Keratinocyte (primary cell): ENCODE results near the gene ELAVL2. TPM values are rescaled to one million over a fixed set of nuclear protein-coding genes. Genes with fewer than 3 reads are reported as not detected.

Experiments
- DNase-seq: peaks from one replicate; pipeline ENCODE4 v3.0.0-alpha.2; 2011; ENCODE audit warnings: low read depth, missing footprints, low spot score
- FAIRE-seq: peaks from 2 replicates; lab custom pipeline; 2011; peaks lifted over from hg19 to GRCh38; lab: Jason Lieb, UNC
- H2AFZ ChIP-seq: 2 replicates; pipeline ENCODE4 v1.6.0; 2012; ENCODE audit warnings: low read length, control low read depth, inconsistent platforms; ENCODE audit not compliant: control insufficient read depth
- H3K27ac ChIP-seq: 2 replicates; pipeline ENCODE4 v1.5.1; 2011; ENCODE audit warnings: low read length; ENCODE audit not compliant: control insufficient read depth, insufficient read depth
- H3K27me3 ChIP-seq: 3 replicates; pipeline ENCODE4 v1.6.0; 2011; ENCODE audit warnings: low read length; ENCODE audit not compliant: control insufficient read depth, insufficient read depth; ENCODE audit errors: extremely low read depth
- H3K36me3 ChIP-seq, 2 experiments: 2 replicates in 1 of 2; 3 replicates in 1 of 2; pipeline ENCODE4 v1.5.1; 2011; ENCODE audit warnings: low read length in 2 of 2, mild to moderate bottlenecking in 1 of 2; ENCODE audit not compliant: control insufficient read depth in 2 of 2, insufficient read depth in 2 of 2; ENCODE audit errors: extremely low read depth in 1 of 2
- H3K4me1 ChIP-seq: 3 replicates; pipeline ENCODE4 v1.5.1; 2011; ENCODE audit warnings: low read length; ENCODE audit not compliant: control insufficient read depth, insufficient read depth; ENCODE audit errors: extremely low read depth
- H3K4me2 ChIP-seq: 3 replicates; pipeline ENCODE4 v1.6.0; 2011; ENCODE audit warnings: low read depth, low read length; ENCODE audit not compliant: control insufficient read depth, insufficient read depth; ENCODE audit errors: extremely low read depth
- H3K4me3 ChIP-seq, 3 experiments: fragments of 200-600 bp in 1 of 3; sonication (generic) in 1 of 3; 2 replicates in 2 of 3; 3 replicates in 1 of 3; pipeline ENCODE4 v1.5.1; 2011 to 2016; ENCODE audit warnings: low read length in 3 of 3, mild to moderate bottlenecking in 3 of 3, control low read depth in 2 of 3, inconsistent platforms in 1 of 3, low read depth in 1 of 3, mixed read lengths in 1 of 3, mixed run types in 1 of 3, moderate library complexity in 1 of 3; ENCODE audit not compliant: control insufficient read depth in 2 of 3, insufficient read depth in 2 of 3; ENCODE audit errors: extremely low read depth in 1 of 3
- H3K79me2 ChIP-seq: 2 replicates; pipeline ENCODE4 v1.6.0; 2012; ENCODE audit warnings: low read length; ENCODE audit not compliant: control insufficient read depth, insufficient read depth
- H3K9ac ChIP-seq: 3 replicates; pipeline ENCODE4 v1.6.0; 2011; ENCODE audit warnings: low read length; ENCODE audit not compliant: control insufficient read depth, insufficient read depth; ENCODE audit errors: extremely low read depth
- H3K9me1 ChIP-seq: 3 replicates; pipeline ENCODE4 v1.6.0; 2011; ENCODE audit warnings: low read length; ENCODE audit not compliant: control insufficient read depth, insufficient read depth; ENCODE audit errors: extremely low read depth
- H3K9me3 ChIP-seq: 2 replicates; pipeline ENCODE4 v1.5.1; 2012; ENCODE audit warnings: low read depth, low read length; ENCODE audit not compliant: control insufficient read depth
- H4K20me1 ChIP-seq: 3 replicates; pipeline ENCODE4 v1.6.0; 2011; ENCODE audit warnings: low read length; ENCODE audit not compliant: control insufficient read depth, insufficient read depth; ENCODE audit errors: extremely low read depth
- CTCF ChIP-seq, 3 experiments: IDR thresholded peaks in 1 of 3; conservative IDR thresholded peaks in 1 of 3; optimal IDR thresholded peaks in 1 of 3; 2 replicates in 2 of 3; 3 replicates in 1 of 3; pipeline versions ENCODE3 to v1.5.1; 2011; ENCODE audit warnings: low read length in 3 of 3, mild to moderate bottlenecking in 3 of 3, moderate library complexity in 2 of 3, control low read depth in 1 of 3, inconsistent platforms in 1 of 3; ENCODE audit not compliant: insufficient read depth in 2 of 3; ENCODE audit errors: extremely low read depth in 1 of 3
- EZH2 ChIP-seq: IDR thresholded peaks from one replicate; pipeline ENCODE4 v1.6.1; 2012; ENCODE audit warnings: inconsistent platforms, mild to moderate bottlenecking, low read length, moderate library complexity
- dilution Hi-C: fragments of 300-500 bp; cut with MboI; formaldehyde crosslinking; loops from one replicate; pipeline ENCODE4 v1.7.0; 2020; ENCODE audit warnings: low sequenced_read_pairs; ENCODE audit not compliant: extremely low pct_ligation_motif_present
- polyA plus RNA-seq, 5 experiments: library from polyadenylated mRNA; depleted of rRNA in 3 of 5; stranded (reverse) in 3 of 5; stranded (forward) in 1 of 5; unstranded in 1 of 5; fragments of >200 nt; gene quantifications; 1 replicate in 1 of 5; 2 replicates in 3 of 5; 3 replicates in 1 of 5; pipeline versions ENCODE4 v1.2.1 to v1.2.3, GENCODE V29; 2011 to 2012; ENCODE audit warnings: missing spikeins in 2 of 5, low read depth in 1 of 5, low replicate concordance in 1 of 5

The ELAVL2 gene
- polyA plus RNA-seq, 1 donor (not counting 4 experiments of a cell fraction or from before 2014, with no cell fraction given): 4.3 TPM

GRCh38 chr9:23662320-23662719, 163.7 kb downstream of the ELAVL2 start:
- Histone ChIP-seq H3K4me3 (no peak overlapping the region), H2AFZ (no peak overlapping the region), H3K36me3 (peaks cover 0 to 5% of the 10 kb centered on the region in 2 experiments), H3K4me2 (no peak overlapping the region), H3K27ac (no peak overlapping the region), H3K9me3 (no peaks in the 10 kb centered on the region), H3K9me1 (no peaks in the 10 kb centered on the region), H4K20me1 (no peaks in the 10 kb centered on the region), H3K4me1 (peaks cover 15% of the 10 kb centered on the region), H3K79me2 (no peaks in the 10 kb centered on the region), H3K27me3 (no peaks in the 10 kb centered on the region), H3K9ac (no peak overlapping the region)
- TF ChIP-seq CTCF (optimal IDR thresholded peaks at IDR 0.05 in 1 of 3, IDR thresholded peaks at IDR 0.05 in 1 of 3, conservative IDR thresholded peaks at IDR 0.05 in 1 of 3; ENCODE audit: extremely low read depth in 1 of 3, insufficient read depth in 2 of 3, low read length in 3 of 3) (no peak), EZH2 (no peak)
- FAIRE-seq (peak; percentile 36), DNase-seq (no peak)
- dilution Hi-C loops: no loop called here

GRCh38 chr9:23659346-23660006, 166.6 kb downstream of the ELAVL2 start:
- dilution Hi-C loops: no loop called here
- no peak for DNase-seq
- peak overlapping the region; percentile 27 for H2AFZ ChIP-seq
- no peak overlapping the region for H3K9ac ChIP-seq
- peaks cover 15% of the 10 kb centered on the region for H3K4me1 ChIP-seq
- no peaks in the 10 kb centered on the region for H4K20me1 ChIP-seq
- H3K27ac ChIP-seq: no peak overlapping the region
- no peak overlapping the region for H3K4me3 ChIP-seq
- H3K9me3 ChIP-seq: no peaks in the 10 kb centered on the region
- no peaks in the 10 kb centered on the region for H3K27me3 ChIP-seq
- H3K9me1 ChIP-seq: no peaks in the 10 kb centered on the region
- H3K79me2 ChIP-seq: no peaks in the 10 kb centered on the region
- peak; percentile 76 for FAIRE-seq
- no peak for TF ChIP-seq CTCF (optimal IDR thresholded peaks at IDR 0.05 in 1 of 3, IDR thresholded peaks at IDR 0.05 in 1 of 3, conservative IDR thresholded peaks at IDR 0.05 in 1 of 3; ENCODE audit: extremely low read depth in 1 of 3, insufficient read depth in 2 of 3, low read length in 3 of 3)
- TF ChIP-seq EZH2: no peak
- peaks cover 0 to 5% of the 10 kb centered on the region in 2 experiments for H3K36me3 ChIP-seq
- no peak overlapping the region for H3K4me2 ChIP-seq
